GM12891 (cell line): ENCODE results near the gene EID2.
A peak's percentile ranks its signal among the peaks of the same experiment; 100 is the strongest.

Source experiments
- DNase-seq: peaks from one replicate; pipeline ENCODE4 v3.0.0; 2011; ENCODE audit warnings: low spot score; ENCODE audit not compliant: insufficient read length
- FAIRE-seq: peaks from 2 replicates; lab custom pipeline; 2011; peaks lifted over from hg19 to GRCh38; lab: Jason Lieb, UNC
- PAX5 ChIP-seq: IDR thresholded peaks from 2 replicates; pipeline ENCODE4 v1.6.1; 2011; ENCODE audit warnings: low read length, moderate library complexity, mild to moderate bottlenecking; ENCODE audit not compliant: insufficient read depth, severe bottlenecking
- POLR2A ChIP-seq: IDR thresholded peaks from 2 replicates; pipeline ENCODE4 v1.6.1; 2011; ENCODE audit warnings: low read depth, low read length, control low read depth
- POLR2AphosphoS5 ChIP-seq: IDR thresholded peaks from 2 replicates; pipeline ENCODE4 v1.6.1; 2011; ENCODE audit warnings: low read depth, low read length, control low read depth
- POU2F2 ChIP-seq: IDR thresholded peaks from 2 replicates; pipeline ENCODE4 v1.6.1; 2011; ENCODE audit warnings: low read depth, mild to moderate bottlenecking, control low read depth, low read length, moderate library complexity
- SPI1 ChIP-seq: IDR thresholded peaks from 2 replicates; pipeline ENCODE4 v1.6.1; 2011; ENCODE audit warnings: low read depth, low read length, control low read depth
- TAF1 ChIP-seq: IDR thresholded peaks from 2 replicates; pipeline ENCODE4 v1.6.1; 2011; ENCODE audit warnings: low read depth, low read length, control low read depth

Gene EID2

DNA sequence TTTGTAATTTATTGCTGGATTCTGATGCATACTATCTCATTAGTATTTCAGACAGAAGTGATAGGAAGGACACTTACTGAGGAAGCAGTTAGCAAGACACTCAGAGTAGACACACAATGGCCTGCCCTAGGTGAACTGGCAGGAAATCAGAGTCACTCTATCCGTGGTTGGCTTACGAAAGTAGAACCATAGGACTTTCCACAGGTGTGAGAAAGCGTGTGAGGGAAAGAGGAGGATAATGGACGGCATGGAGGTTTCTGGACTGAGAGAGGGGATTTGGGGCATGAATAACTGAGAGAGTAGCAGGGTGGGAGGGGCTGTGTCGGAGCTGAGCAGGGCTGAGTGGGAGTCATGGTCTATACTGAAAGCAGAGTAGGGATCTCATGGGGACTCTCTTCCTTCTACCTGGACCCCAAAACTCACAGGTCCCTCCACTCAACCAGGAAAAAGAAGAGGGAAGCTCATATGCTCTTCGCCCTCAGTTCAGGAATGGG lies 18.7 kb upstream of the EID2 start:
- TF ChIP-seq PAX5: no peak
- TF ChIP-seq POLR2AphosphoS5: no peak
- no peak for TF ChIP-seq SPI1
- no peak; the same call in 1 of the 2 replicates for TF ChIP-seq TAF1
- TF ChIP-seq POLR2A: no peak
- TF ChIP-seq POU2F2: no peak
- no peak for DNase-seq
- FAIRE-seq: no peak

DNA sequence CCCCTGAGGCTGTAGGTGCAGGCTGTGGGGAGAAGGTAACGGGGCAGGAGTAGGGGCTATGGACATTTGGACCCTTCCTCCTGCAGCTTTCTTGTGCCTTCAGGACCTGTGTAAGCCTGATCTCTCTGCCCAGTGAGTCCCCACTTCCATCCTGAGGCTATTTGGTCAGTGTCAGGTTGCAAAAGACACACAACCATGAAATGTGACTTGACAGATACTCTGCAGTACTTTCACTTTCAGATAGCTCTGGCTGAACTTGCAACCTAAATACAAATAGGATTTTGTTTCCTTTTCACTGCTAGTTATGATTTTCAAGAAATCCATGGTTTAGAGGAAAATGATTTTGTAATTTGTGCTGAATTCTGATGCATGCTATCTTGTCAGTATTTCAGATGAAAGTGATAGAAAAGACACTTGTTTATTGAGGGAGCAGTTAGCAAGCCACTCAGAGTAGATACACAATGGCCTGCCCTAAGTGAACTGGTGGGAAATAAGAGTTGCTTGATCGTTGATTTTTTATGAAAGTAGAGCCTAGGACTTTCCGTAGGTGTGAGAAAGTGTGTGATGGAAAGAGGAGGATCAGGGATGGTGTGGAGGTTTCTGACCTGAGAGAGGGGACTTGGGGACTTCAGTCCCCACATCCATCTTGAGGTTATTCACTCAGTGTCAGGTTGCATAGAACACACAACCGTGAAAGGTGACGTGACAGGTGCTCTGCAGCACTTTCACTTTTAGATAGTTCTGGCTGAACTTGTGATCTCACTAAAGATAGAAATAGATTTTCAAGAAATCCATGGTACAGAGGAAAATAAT lies 18.1 kb upstream of the EID2 start:
- DNase-seq (no peak), FAIRE-seq (peak; percentile 92)
- no peak for TF ChIP-seq POU2F2
- TF ChIP-seq PAX5: no peak
- no peak for TF ChIP-seq SPI1
- TF ChIP-seq POLR2A: no peak
- no peak for TF ChIP-seq TAF1
- no peak for TF ChIP-seq POLR2AphosphoS5

DNA sequence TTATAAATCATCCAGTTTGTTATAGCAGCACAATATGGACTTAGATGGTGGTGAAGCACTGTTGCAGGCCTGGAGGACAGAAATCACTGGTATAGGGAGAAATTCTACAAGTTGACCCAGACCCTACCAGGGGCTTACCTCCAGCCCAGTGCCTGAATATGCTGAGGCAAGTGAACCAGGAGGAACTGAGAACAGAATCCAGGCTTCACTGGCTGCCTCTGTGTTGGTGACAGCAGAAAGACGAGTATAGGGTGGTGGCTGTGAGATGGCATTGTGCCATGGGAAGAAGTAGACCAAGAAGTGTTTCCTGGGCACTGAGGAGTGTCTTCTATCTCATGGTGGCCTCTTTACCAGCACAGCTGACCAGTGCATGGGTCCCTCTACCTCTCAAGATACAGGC lies 15.9 kb upstream of the EID2 start:
- no peak for FAIRE-seq

DNA sequence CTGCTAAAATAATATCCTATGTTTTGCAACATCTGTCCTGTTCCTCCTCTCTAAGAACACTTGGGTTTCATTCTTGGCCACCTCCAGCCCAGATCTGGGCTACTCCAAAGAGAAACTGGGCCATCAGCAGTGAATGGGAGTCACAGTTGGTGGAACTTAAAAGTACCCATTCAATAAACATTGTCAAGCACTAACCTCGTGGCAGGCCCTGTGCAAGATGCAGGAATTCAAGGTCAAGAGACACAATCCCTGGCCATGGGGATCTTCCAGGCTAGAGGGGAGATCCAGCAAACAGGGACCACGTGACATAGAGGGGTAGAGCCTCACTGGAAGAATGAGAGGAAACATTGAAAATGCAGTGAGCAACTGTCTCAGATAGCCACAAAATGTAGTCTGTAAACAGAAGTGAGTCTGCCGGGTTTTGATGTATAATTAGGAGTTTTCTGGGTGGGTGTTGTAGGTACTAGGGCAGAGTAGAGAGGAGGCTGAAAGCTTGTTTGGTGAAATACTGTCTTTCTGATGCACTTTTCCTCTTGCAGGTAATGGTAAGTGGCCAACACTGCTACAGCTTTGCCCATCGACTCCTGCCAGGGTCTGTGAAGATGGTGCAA lies 14.8 kb upstream of the EID2 start:
- FAIRE-seq: no peak
- DNase-seq: no peak
- no peak for TF ChIP-seq POLR2A
- TF ChIP-seq POU2F2: no peak
- no peak for TF ChIP-seq SPI1
- TF ChIP-seq POLR2AphosphoS5: no peak
- TF ChIP-seq TAF1: no peak
- no peak for TF ChIP-seq PAX5

More for the DNA sequence above, 15.9 kb upstream of the EID2 start:
- DNase-seq: no peak
- no peak for TF ChIP-seq POLR2AphosphoS5
- TF ChIP-seq POU2F2: no peak
- no peak for TF ChIP-seq POLR2A
- TF ChIP-seq SPI1: peak; percentile 57; the same call in 1 of the 2 replicates

DNA sequence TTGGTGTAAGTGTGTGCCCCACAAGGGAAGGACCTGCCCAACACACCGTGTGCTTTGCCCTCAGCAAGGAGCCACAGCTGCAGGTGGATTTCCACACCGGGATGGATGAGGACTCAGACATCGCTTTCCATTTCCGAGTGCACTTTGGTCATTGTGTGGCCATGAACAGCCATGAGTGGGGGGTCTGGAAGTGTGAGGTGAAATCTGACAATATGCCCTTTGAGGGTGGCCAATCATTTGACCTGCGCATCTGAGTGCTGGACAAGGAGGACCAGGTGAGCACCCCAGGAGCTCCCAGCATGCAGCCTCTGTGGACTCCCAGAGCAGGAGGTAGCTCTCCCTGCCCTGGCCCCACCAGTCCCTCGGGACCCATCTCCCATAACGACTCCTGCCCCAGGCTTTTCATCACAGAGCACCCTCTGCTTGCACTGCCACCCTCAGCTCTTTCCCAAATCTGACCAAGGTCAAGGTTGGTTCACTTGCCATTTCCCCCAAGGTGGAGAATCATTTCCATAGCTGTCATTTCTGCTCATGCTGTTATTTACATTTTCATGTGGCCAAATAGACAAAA lies 13.2 kb upstream of the EID2 start:
- no peak for TF ChIP-seq SPI1
- no peak for TF ChIP-seq TAF1
- no peak for TF ChIP-seq PAX5
- no peak for TF ChIP-seq POU2F2
- no peak for TF ChIP-seq POLR2A
- DNase-seq (no peak), FAIRE-seq (no peak)

DNA sequence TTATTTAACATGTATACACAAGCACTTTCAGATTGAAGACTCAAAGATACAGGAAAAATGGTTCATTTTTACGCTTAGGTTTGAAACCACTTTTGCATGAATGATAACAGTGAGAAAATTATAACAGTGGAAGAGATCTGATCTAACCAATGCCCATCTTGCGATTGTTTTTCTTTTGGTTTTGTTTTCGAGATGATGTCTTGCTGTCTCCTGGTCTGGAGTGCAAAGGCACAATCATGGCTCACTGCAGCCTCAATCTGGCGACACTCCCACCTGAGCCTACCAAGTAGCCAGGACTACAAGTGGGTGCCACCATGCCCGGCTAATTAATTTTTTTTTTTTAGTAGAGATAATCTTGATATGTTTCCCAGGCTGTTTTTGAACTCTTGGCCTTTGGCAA lies 10.2 kb upstream of the EID2 start:
- DNase-seq (no peak), FAIRE-seq (no peak)
- TF ChIP-seq POU2F2 (no peak), PAX5 (no peak), POLR2AphosphoS5 (no peak), TAF1 (no peak), SPI1 (no peak), POLR2A (no peak)

DNA sequence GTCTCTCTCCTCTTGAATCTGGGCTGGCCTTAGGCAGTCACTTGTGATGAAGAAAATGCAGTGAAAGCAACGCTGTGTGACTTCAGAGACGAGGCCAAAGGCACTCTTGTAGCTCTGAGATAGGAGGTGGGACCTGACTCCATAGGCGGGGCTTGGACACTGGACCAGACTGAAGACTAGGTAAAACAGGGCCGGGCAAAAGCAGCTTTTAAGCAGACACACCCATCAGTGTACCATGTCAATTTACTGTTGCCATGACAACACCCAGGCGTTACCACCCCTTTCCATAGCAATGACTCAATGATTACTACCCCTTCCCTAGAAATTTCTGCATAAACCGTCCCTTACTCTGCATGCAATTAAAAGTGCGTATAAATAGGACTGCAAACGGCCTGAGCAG lies 6.6 kb upstream of the EID2 start:
- DNase-seq (no peak), FAIRE-seq (no peak)
- TF ChIP-seq TAF1: no peak
- no peak for TF ChIP-seq SPI1
- TF ChIP-seq POLR2A: no peak
- no peak for TF ChIP-seq PAX5
- no peak for TF ChIP-seq POU2F2
- no peak for TF ChIP-seq POLR2AphosphoS5

DNA sequence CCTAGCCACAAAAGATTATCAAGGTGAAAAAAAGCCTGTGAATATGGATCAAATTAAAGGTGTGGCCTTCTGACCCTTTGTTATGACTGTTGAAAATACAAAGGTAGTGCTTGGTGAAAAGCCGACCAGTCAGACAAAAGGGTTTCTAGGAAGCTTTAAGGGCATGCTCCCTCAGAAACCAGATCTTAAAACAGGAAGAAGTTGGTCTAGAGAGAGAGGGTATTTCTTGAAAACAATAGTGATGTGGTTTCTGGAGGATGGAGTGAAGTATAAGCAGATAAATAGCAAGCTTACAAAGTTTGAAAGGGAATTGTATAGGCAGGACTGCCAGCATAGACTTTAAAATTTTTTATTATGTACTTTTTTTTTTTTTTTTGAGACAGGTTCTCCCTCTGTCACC lies 5.0 kb upstream of the EID2 start:
- TF ChIP-seq TAF1 (no peak), PAX5 (no peak), POLR2AphosphoS5 (no peak), SPI1 (no peak)
- no peak for DNase-seq
- FAIRE-seq: no peak

DNA sequence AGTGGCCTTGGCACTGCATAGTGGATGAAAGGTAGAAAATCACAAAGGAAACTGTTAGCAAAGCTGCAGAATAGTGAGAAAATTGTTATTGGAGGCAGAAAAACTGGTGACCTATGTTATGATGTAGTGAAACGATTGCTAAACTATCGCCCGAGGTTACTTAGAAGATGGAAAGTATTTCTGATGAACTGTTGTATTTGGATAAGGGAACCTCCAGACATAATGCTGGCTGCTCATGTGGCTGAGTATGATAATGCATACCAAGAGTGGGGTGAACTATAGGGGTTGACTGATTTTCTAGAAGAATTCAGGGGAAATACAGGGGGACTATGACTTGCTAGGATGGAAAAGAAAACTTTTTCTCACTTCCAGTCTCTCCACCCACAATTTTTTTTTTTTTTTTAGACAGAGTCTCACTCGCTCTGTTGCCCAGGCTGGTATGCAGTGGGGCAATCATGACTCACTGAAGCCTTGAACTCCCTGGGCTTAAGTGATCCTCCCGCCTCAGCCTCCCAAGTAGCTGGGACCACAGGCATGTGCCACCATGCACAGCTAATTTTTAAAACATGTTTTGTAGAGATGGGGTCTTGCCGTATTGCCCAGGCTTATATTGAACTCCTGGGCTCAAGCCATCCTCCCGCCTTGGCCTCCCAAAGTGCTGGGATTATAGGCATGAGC lies 4.4 kb upstream of the EID2 start:
- no peak for FAIRE-seq
- no peak for TF ChIP-seq SPI1
- no peak for TF ChIP-seq POLR2AphosphoS5
- TF ChIP-seq TAF1: no peak
- TF ChIP-seq POU2F2: no peak
- no peak for TF ChIP-seq PAX5
- TF ChIP-seq POLR2A: no peak
- DNase-seq: no peak
